ENCODE data around the gene STPG2. TPM values are rescaled to one million over a fixed set of nuclear protein-coding genes. Genes with fewer than 3 reads are reported as not detected.

STPG2 gene
- total RNA-seq, 1 experiment from 2014 or later, result 0.20 TPM

DNA sequence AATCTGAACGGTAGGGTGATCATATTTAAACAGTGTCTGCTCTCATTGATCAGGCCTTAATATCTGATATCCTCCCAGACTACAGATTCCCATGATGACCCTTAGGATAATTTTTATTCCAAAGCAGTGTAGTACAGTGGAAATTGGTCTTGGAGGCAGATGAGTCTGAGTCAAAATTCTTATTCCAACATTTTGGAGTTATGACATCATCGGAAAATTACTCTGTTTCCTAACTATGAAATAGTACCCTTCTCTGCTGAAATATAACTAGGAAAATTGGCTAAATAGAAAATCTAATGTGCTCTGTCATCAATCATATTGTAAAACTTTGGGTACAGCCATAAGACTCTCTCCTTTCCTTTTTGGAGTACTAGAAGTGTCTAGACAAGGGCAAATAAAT, 583.3 kb downstream of the STPG2 start:
- Histone ChIP-seq H3K27me3 (ENCODE audit: insufficient read depth, low read length) (no peaks in the 10 kb centered on the region), H3K23ac (ENCODE audit: insufficient read length, low read depth, low read length) (no peak overlapping the region), H3K79me1 (ENCODE audit: insufficient read depth, low read depth, low read length, poor library complexity, severe bottlenecking) (no peaks in the 10 kb centered on the region), H3K56ac (ENCODE audit: insufficient read length, low read depth, low read length) (no peak overlapping the region), H3K27ac (ENCODE audit: insufficient read length, low read depth, low read length) (no peak overlapping the region), H2BK12ac (ENCODE audit: insufficient read length, low read depth, low read length) (no peak overlapping the region), H3K23me2 (ENCODE audit: insufficient read length, low read depth, low read length, poor library complexity, severe bottlenecking) (no peaks in the 10 kb centered on the region), H2AK5ac (ENCODE audit: insufficient read length, low read length) (no peak overlapping the region), H3K9me3 (ENCODE audit: control insufficient read depth, low read depth, low read length) (no peaks in the 10 kb centered on the region), H2BK20ac (ENCODE audit: low read depth, low read length, poor library complexity, severe bottlenecking) (no peak overlapping the region), H3K14ac (ENCODE audit: insufficient read depth, low read length) (no peak overlapping the region), H2BK120ac (ENCODE audit: low read depth, low read length, poor library complexity, severe bottlenecking) (no peak overlapping the region), H2AFZ (ENCODE audit: low read length) (no peak overlapping the region), H2BK5ac (ENCODE audit: insufficient read length, low read length) (no peak overlapping the region), H3K4me1 (ENCODE audit: insufficient read depth, low read length) (peaks cover 5% of the 10 kb centered on the region), H3K79me2 (ENCODE audit: insufficient read depth, low read length) (no peaks in the 10 kb centered on the region), H4K91ac (ENCODE audit: insufficient read length, low read depth, low read length) (no peak overlapping the region), H4K20me1 (ENCODE audit: control insufficient read depth, insufficient read depth, insufficient read length) (no peaks in the 10 kb centered on the region), H3K4me2 (ENCODE audit: insufficient read depth, insufficient read length, low read length) (no peak overlapping the region), H3K4ac (ENCODE audit: low read depth, low read length) (no peak overlapping the region), H3T11ph (ENCODE audit: low read length) (no peak overlapping the region), H2BK15ac (ENCODE audit: low read depth, low read length) (no peak overlapping the region), H3K9ac (ENCODE audit: extremely low read depth, insufficient read length, low read length) (no peak overlapping the region), H4K8ac (replicated peaks; ENCODE audit: insufficient read length, low read depth, low read length) (no peak overlapping the region), H4K5ac (ENCODE audit: insufficient read length, low read depth, low read length) (no peak overlapping the region), H3K18ac (ENCODE audit: insufficient read length, low read depth, low read length) (no peak overlapping the region)
- Mint-ChIP-seq H3K4me1 (peaks cover 9 to 16% of the 10 kb centered on the region in 2 experiments), H3K27ac (no peak overlapping the region), H3K27me3 (ENCODE audit: low read depth) (no peaks in the 10 kb centered on the region; the same call in 1 of the 2 replicates), H3K9me3 (peaks cover 11 to 17% of the 10 kb centered on the region in 2 experiments; a peak in 4 of 5 replicates), H3K36me3 (ENCODE audit: insufficient read depth in 1 of 3, low read depth in 3 of 3) (peaks cover 2 to 9% (median 7%) of the 10 kb centered on the region in 3 experiments), H3K4me3 (no peak overlapping the region)
- WGBS (ENCODE audit: extremely low coverage, insufficient read length, low lambda C conversion rate), result no CpG with 5 or more reads among the region's 2 CpGs
- TF ChIP-seq, protein P1, sequence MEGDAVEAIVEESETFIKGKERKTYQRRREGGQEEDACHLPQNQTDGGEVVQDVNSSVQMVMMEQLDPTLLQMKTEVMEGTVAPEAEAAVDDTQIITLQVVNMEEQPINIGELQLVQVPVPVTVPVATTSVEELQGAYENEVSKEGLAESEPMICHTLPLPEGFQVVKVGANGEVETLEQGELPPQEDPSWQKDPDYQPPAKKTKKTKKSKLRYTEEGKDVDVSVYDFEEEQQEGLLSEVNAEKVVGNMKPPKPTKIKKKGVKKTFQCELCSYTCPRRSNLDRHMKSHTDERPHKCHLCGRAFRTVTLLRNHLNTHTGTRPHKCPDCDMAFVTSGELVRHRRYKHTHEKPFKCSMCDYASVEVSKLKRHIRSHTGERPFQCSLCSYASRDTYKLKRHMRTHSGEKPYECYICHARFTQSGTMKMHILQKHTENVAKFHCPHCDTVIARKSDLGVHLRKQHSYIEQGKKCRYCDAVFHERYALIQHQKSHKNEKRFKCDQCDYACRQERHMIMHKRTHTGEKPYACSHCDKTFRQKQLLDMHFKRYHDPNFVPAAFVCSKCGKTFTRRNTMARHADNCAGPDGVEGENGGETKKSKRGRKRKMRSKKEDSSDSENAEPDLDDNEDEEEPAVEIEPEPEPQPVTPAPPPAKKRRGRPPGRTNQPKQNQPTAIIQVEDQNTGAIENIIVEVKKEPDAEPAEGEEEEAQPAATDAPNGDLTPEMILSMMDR (conservative IDR thresholded peaks at IDR 0.05), result no peak
- no peak for DNase-seq

Measured in H9 (cell line).